Left ventricle myocardium inferior (tissue), 1 donor: Measurements from ENCODE around the gene PMM2. TPM values are rescaled to one million over a fixed set of nuclear protein-coding genes. Genes with fewer than 3 reads are reported as not detected.
"Not testable (repeated sequence)": the region's sequence is repeated elsewhere in the genome, so short reads cannot be mapped to it uniquely, and the experiment has no call there.

ENCODE experiments used
- DNase-seq: peaks from one replicate; pipeline ENCODE4 v3.0.0-alpha.2; 2020
- H3K27ac ChIP-seq: fragments of 200-600 bp; replicated peaks from 2 replicates; pipeline ENCODE4 v1.8.0; 2021
- H3K27me3 ChIP-seq: fragments of 200-600 bp; 2 replicates; pipeline ENCODE4 v1.8.0; 2021; ENCODE audit warnings: low read depth
- H3K36me3 ChIP-seq: fragments of 200-600 bp; 2 replicates; pipeline ENCODE4 v1.8.0; 2021
- H3K4me1 ChIP-seq: fragments of 200-600 bp; 2 replicates; pipeline ENCODE4 v1.8.0; 2021
- H3K4me3 ChIP-seq: fragments of 200-600 bp; 2 replicates; pipeline ENCODE4 v1.8.0; 2021; ENCODE audit warnings: mild to moderate bottlenecking, moderate library complexity
- H3K9me3 ChIP-seq: fragments of 200-600 bp; replicated peaks from 2 replicates; pipeline ENCODE4 v1.8.0; 2021
- intact Hi-C: fragments of 100-400 bp; cut with micrococcal nuclease; formaldehyde crosslinking; loops from one replicate; pipeline ENCODE4 v1.11.0; 2022
- long read RNA-seq: library from polyadenylated mRNA; unstranded; transcript quantifications from one replicate; pipeline ENCODE4 v2.0.0, GENCODE V29; 2021
- total RNA-seq: library from RNA; stranded (reverse); fragmentation: NEBNext Ultra II Directional; extraction: Animal tissue kit (Norgen Biotek cat#: 25700); gene quantifications from one replicate; pipeline ENCODE4 v1.2.1, GENCODE V29; 2021
- TF ChIP-seq, protein P1 (sequence below): fragments of 200-600 bp; IDR thresholded peaks from 2 replicates; pipeline ENCODE4 v1.8.0; 2021; ENCODE audit warnings: antibody characterized with exemption, mild to moderate bottlenecking, borderline replicate concordance
- donor health status: DM: no; HTN: yes; CAD: no; lungs with severe emphysema.

PMM2 gene
- total RNA-seq = 13.7 TPM
- long read RNA-seq, transcript PMM2-201 (8 exons, 2,313 nt) = major isoform, 14 of 22 reads
- long read RNA-seq, partial matches to known transcripts = 0 of 22 reads
- long read RNA-seq, other reads (novel, unspliced or antisense) = 1 of 22 reads

DNA sequence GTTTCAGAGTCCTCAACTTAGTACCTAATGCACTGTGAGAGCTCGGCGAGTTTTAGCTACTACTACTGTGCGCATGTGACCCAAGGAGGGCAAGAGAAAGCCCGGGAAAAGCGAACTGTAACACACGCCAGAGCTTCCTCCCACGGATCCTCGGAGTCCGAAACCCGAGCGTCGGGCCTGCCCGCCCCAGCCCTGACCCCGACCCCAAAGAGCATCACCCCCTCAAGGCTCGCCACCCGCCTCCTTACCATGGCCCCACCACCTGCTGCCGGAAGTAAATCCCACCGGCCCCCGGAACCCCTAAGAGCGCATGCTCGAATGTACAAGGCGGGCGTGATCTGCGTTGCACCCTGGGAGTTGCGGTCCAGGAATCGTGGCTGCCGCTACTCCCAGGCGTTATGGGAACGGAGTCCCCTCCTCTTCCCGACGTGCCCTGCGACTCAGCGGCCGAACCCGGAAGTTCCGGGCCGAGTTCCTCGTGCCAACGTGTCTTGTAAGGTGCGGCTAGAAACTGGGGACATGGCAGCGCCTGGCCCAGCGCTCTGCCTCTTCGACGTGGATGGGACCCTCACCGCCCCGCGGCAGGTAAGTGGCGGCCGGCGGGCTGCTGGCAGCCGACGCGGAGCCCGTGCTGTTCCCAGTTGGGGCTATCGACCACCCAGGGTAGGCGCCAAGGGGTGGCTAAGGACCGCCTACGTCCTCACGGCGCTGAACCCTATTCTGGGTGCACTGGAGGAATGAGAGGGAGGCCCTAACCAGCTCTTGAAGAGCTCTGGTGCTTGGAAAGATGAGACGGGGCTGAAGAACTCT is at the start of gene PMM2, which contains the start of gene TMEM186:
PMM2 (plus strand) TSS at position 476 of the 810 bp plus-strand sequence; CDS start at position 520, 44 bp downstream.
TMEM186 (minus strand) TSS at position 276 of the 810 bp plus-strand sequence; CDS start at position 251, 25 bp downstream.
- H3K9me3 ChIP-seq = no peaks in the 10 kb centered on the region
- peaks cover 53% of the 10 kb centered on the region for H3K4me1 ChIP-seq
- peak; percentile 96 for DNase-seq
- peak within 1 kb of the TSS; percentile 83 for H3K27ac ChIP-seq
- H3K27me3 ChIP-seq = no peaks in the 10 kb centered on the region
- intact Hi-C loops = loop anchor here (10.0 kb wide), 1 partner anchor 133 kb away; no protein-coding TSS in a partner anchor
- TF ChIP-seq, protein P1, sequence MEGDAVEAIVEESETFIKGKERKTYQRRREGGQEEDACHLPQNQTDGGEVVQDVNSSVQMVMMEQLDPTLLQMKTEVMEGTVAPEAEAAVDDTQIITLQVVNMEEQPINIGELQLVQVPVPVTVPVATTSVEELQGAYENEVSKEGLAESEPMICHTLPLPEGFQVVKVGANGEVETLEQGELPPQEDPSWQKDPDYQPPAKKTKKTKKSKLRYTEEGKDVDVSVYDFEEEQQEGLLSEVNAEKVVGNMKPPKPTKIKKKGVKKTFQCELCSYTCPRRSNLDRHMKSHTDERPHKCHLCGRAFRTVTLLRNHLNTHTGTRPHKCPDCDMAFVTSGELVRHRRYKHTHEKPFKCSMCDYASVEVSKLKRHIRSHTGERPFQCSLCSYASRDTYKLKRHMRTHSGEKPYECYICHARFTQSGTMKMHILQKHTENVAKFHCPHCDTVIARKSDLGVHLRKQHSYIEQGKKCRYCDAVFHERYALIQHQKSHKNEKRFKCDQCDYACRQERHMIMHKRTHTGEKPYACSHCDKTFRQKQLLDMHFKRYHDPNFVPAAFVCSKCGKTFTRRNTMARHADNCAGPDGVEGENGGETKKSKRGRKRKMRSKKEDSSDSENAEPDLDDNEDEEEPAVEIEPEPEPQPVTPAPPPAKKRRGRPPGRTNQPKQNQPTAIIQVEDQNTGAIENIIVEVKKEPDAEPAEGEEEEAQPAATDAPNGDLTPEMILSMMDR = no peak
- peak within 1 kb of the TSS; percentile 90 for H3K4me3 ChIP-seq
- H3K36me3 ChIP-seq = peaks cover 12% of the 10 kb centered on the region

GRCh38 chr16:8748944-8749343 is 48.7 kb upstream of the PMM2 start:
- H3K27ac ChIP-seq, H3K36me3 ChIP-seq, intact Hi-C loops, DNase-seq, H3K27me3 ChIP-seq, H3K9me3 ChIP-seq, H3K4me3 ChIP-seq: not testable (repeated sequence)
- peaks cover 11% of the 10 kb centered on the region for H3K4me1 ChIP-seq

GRCh38 chr16:8751481-8752311 is 45.9 kb upstream of the PMM2 start:
- Histone ChIP-seq H3K27me3 (no peaks in the 10 kb centered on the region), H3K36me3 (peaks cover 4% of the 10 kb centered on the region), H3K4me3 (no peak overlapping the region), H3K9me3 (no peaks in the 10 kb centered on the region), H3K27ac (no peak overlapping the region), H3K4me1 (peaks cover 11% of the 10 kb centered on the region)
- TF ChIP-seq, protein P1 = no peak
- no peak for DNase-seq
- intact Hi-C loops = no loop called here

GRCh38 chr16:8752706-8753105 is 44.9 kb upstream of the PMM2 start:
- DNase-seq = no peak
- TF ChIP-seq, protein P1 = no peak
- peaks cover 4% of the 10 kb centered on the region for H3K36me3 ChIP-seq
- H3K4me1 ChIP-seq = peaks cover 11% of the 10 kb centered on the region
- no peaks in the 10 kb centered on the region for H3K9me3 ChIP-seq
- intact Hi-C loops = no loop called here
- no peak overlapping the region for H3K4me3 ChIP-seq
- no peaks in the 10 kb centered on the region for H3K27me3 ChIP-seq
- H3K27ac ChIP-seq = no peak overlapping the region

DNA sequence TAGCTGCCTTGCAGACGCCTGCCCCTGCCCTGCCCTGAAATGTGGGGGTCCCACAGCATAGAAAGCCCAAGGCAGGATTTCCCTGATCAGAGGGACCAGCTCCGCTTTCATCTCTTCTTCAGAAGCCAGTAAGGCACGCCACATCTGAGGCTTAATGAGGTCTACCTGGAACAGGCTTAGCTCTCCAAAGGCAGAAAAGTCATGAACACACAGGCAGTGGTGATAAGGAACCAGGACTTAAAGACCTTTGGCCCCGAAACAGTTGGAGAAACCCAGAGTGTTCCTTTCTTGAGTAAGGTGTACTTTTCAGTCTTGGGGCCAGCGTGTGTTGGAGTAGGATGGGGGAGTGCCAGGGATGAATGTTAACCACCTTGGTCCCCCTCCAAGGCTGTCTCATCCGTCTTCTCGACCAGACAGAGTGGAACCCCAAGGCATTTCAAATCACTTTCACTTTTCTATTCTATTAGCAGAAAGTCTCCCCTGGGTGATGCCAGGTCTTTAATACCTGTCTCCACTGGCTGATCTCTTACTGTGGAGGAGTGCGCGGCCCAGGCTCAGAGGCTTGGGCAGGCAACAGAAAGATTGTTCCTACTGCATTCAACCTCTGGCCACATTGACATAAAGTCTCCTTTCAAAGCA is 44.1 kb upstream of the PMM2 start:
- H3K27ac ChIP-seq = no peak overlapping the region
- peaks cover 11% of the 10 kb centered on the region for H3K4me1 ChIP-seq
- no peak overlapping the region for H3K4me3 ChIP-seq
- no peak for DNase-seq
- TF ChIP-seq, protein P1 = no peak
- H3K36me3 ChIP-seq = peaks cover 4% of the 10 kb centered on the region
- no peaks in the 10 kb centered on the region for H3K9me3 ChIP-seq
- no peaks in the 10 kb centered on the region for H3K27me3 ChIP-seq
- intact Hi-C loops = no loop called here
